ENCODE measurements around the gene SWI5. TPM values are rescaled to one million over a fixed set of nuclear protein-coding genes. Genes with fewer than 3 reads are reported as not detected.

SWI5 gene
- total and polyA plus RNA-seq, 4 donors: 14.1 to 41.2 (median 25.1) TPM

DNA sequence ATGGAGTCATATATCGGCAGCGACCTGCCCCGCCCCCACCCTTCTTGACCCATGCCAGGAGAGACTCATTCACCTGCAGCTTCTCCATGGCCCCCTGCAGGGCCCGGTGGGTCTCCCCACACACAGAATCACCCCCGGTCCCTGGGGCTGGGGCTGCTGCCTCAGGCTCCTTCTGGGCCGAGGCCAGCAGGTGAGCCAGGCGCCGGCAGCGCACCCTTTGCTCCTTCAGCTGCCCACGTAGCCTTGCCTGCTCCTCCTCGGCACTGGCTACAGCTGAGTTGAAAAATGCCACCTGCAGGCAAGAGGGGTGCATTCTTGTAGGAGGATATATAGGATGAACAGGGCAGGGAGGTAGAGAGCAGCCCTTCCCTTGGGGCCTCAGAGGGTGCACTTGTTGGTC is 18.2 kb upstream of the SWI5 start:
- WGBS (ENCODE audit: insufficient coverage): 92% methylated on average over 11 of the region's 11 CpGs
- Histone ChIP-seq H3K36me3 (ENCODE audit: control insufficient read depth, insufficient read depth, low read length) (peaks cover 95% of the 10 kb centered on the region), H3K4me1 (ENCODE audit: control insufficient read depth, insufficient read depth, low read length) (peaks cover 9% of the 10 kb centered on the region), H3K4me3 (ENCODE audit: low read depth, low read length) (no peak overlapping the region), H3K9me3 (ENCODE audit: control insufficient read depth, insufficient read depth, low read length) (no peaks in the 10 kb centered on the region), H3K27me3 (ENCODE audit: control insufficient read depth, insufficient read depth, low read length) (no peaks in the 10 kb centered on the region), H3K27ac (ENCODE audit: low read depth, low read length) (no peak overlapping the region)
- no peak for DNase-seq (ENCODE audit: low read depth in 4 of 6, low spot score in 6 of 6)

- Histone ChIP-seq H3K4me3 (ENCODE audit: low read depth, low read length) (no peak overlapping the region), H3K4me1 (ENCODE audit: control insufficient read depth, insufficient read depth, low read length) (peaks cover 9% of the 10 kb centered on the region), H3K27ac (ENCODE audit: low read depth, low read length) (no peak overlapping the region), H3K27me3 (ENCODE audit: control insufficient read depth, insufficient read depth, low read length) (no peaks in the 10 kb centered on the region), H3K36me3 (ENCODE audit: control insufficient read depth, insufficient read depth, low read length) (peaks cover 95% of the 10 kb centered on the region), H3K9me3 (ENCODE audit: control insufficient read depth, insufficient read depth, low read length) (no peaks in the 10 kb centered on the region)
- no peak for DNase-seq (ENCODE audit: low read depth in 4 of 6, low spot score in 6 of 6)
- 90% methylated on average over 2 of the region's 6 CpGs for WGBS (ENCODE audit: insufficient coverage)
Observed at GRCh38 chr9:128258326-128258725, 17.8 kb upstream of the SWI5 start.

DNA sequence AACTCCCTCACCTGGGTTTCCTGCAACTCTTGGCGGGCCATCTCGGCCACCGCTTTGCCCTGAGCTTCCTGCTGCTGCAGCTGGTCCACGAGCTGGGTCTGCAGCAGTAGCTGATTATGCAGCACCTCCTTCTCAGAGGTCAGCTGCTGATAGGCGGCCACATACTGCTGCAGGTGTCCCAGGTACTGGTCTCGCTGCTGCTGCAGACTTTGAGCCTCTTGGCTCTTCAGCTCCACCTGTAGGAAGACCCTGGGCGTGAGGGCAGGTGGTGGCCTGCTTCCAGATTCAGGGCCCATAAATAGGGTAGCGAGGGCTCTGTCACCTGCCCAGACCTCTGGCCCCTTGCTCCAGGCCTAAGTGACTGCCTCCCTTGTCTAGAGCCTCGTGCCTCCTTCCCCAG is 16.9 kb upstream of the SWI5 start:
- no peaks in the 10 kb centered on the region for H3K27me3 ChIP-seq (ENCODE audit: control insufficient read depth, insufficient read depth, low read length)
- WGBS (ENCODE audit: insufficient coverage): 86% methylated on average over 9 of the region's 9 CpGs

GRCh38 chr9:128260340-128260739 is 15.7 kb upstream of the SWI5 start:
- Histone ChIP-seq H3K9me3 (ENCODE audit: control insufficient read depth, insufficient read depth, low read length) (no peaks in the 10 kb centered on the region), H3K27me3 (ENCODE audit: control insufficient read depth, insufficient read depth, low read length) (no peaks in the 10 kb centered on the region), H3K27ac (ENCODE audit: low read depth, low read length) (no peak overlapping the region), H3K36me3 (ENCODE audit: control insufficient read depth, insufficient read depth, low read length) (peaks cover 89% of the 10 kb centered on the region), H3K4me3 (ENCODE audit: low read depth, low read length) (no peak overlapping the region), H3K4me1 (ENCODE audit: control insufficient read depth, insufficient read depth, low read length) (peaks cover 3% of the 10 kb centered on the region)
- no peak for DNase-seq (ENCODE audit: low read depth in 4 of 6, low spot score in 6 of 6)
- WGBS (ENCODE audit: insufficient coverage): 91% methylated on average over 17 of the region's 17 CpGs

More for the DNA sequence above, 16.9 kb upstream of the SWI5 start:
- no peaks in the 10 kb centered on the region for H3K9me3 ChIP-seq (ENCODE audit: control insufficient read depth, insufficient read depth, low read length)
- H3K36me3 ChIP-seq (ENCODE audit: control insufficient read depth, insufficient read depth, low read length): peaks cover 92% of the 10 kb centered on the region
- H3K4me3 ChIP-seq (ENCODE audit: low read depth, low read length): no peak overlapping the region
- H3K27ac ChIP-seq (ENCODE audit: low read depth, low read length): no peak overlapping the region
- H3K4me1 ChIP-seq (ENCODE audit: control insufficient read depth, insufficient read depth, low read length): peaks cover 9% of the 10 kb centered on the region
- no peak for DNase-seq (ENCODE audit: low read depth in 4 of 6, low spot score in 6 of 6)

- WGBS (ENCODE audit: insufficient coverage): 100% methylated on average over 1 of the region's 4 CpGs
- no peaks in the 10 kb centered on the region for H3K9me3 ChIP-seq (ENCODE audit: control insufficient read depth, insufficient read depth, low read length)
Observed at GRCh38 chr9:128262687-128263086, 13.4 kb upstream of the SWI5 start.

DNA sequence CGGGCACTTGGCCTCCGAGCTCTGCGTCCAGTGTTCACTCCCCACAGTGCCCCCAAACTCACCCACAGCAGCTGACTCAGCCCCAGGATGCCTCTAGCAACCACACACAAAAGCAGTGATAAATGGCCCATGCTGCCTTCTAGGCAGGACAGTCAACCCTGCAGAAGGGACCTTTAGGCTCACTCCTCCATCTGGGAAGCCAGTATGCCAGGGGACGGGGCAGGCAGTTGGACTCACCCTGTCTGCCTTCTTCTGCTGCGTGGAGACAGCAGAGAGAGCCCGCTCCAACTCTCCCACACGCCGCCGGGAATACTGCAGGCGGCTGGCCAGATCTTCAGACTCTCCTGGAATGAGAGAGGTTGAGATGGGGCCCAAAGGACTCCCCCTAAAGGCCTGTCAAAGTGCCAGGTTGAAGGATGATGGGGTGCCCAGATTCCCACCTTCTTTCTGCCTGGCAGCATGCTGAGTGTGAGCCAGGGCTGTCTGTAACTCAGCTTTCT is 10.7 kb upstream of the SWI5 start:
- peaks cover 72% of the 10 kb centered on the region for H3K36me3 ChIP-seq (ENCODE audit: control insufficient read depth, insufficient read depth, low read length)
- WGBS (ENCODE audit: insufficient coverage): 97% methylated on average over 9 of the region's 10 CpGs
- peaks cover 3% of the 10 kb centered on the region for H3K4me1 ChIP-seq (ENCODE audit: control insufficient read depth, insufficient read depth, low read length)
- no peaks in the 10 kb centered on the region for H3K27me3 ChIP-seq (ENCODE audit: control insufficient read depth, insufficient read depth, low read length)
- H3K27ac ChIP-seq (ENCODE audit: low read depth, low read length): no peak overlapping the region
- no peak for DNase-seq (ENCODE audit: low read depth in 4 of 6, low spot score in 6 of 6)
- no peaks in the 10 kb centered on the region for H3K9me3 ChIP-seq (ENCODE audit: control insufficient read depth, insufficient read depth, low read length)
- H3K4me3 ChIP-seq (ENCODE audit: low read depth, low read length): no peak overlapping the region

More at GRCh38 chr9:128262687-128263086, 13.4 kb upstream of the SWI5 start:
- H3K27ac ChIP-seq (ENCODE audit: low read depth, low read length): no peak overlapping the region
- no peak for DNase-seq (ENCODE audit: low read depth in 4 of 6, low spot score in 6 of 6)
- H3K36me3 ChIP-seq (ENCODE audit: control insufficient read depth, insufficient read depth, low read length): peaks cover 87% of the 10 kb centered on the region
- no peaks in the 10 kb centered on the region for H3K27me3 ChIP-seq (ENCODE audit: control insufficient read depth, insufficient read depth, low read length)
- no peak overlapping the region for H3K4me3 ChIP-seq (ENCODE audit: low read depth, low read length)
- no peaks in the 10 kb centered on the region for H3K4me1 ChIP-seq (ENCODE audit: control insufficient read depth, insufficient read depth, low read length)

DNA sequence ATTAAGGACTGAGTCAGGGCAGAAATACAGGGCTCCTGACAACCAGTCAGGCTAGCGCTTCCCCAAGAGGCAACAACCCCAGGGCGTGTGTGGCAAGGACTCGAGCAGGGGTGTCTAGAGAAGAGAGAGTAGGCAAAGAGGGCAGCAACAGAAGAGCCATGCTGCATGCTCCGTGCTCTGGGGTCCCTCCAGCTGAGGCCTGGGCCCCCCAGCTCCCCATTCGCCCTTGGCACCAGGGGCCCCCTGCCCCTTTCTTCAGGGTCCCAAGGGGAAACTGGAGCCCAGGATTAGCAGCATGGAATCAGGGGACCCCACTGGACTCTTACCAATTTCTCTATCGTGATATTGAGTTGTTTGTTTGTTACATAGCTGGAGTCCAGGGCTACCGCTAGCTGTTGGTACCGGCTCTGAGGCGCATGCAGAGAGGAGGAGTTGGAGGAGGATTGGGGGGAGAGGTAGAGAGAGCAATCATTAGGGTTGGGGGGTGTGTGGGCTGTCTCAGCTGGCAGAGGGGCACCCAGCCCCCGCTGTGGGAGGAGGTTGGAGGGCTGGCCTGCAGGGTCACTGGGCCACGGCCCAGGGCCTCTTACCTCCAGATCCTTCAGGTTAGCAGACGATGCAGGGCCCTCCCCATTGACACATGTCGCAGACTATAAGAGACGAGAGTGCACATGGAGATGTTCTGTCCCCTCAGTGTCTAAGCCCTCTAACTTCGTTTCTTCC is 9.0 kb upstream of the SWI5 start:
- Histone ChIP-seq H3K4me1 (ENCODE audit: control insufficient read depth, insufficient read depth, low read length) (peaks cover 3% of the 10 kb centered on the region), H3K9me3 (ENCODE audit: control insufficient read depth, insufficient read depth, low read length) (no peaks in the 10 kb centered on the region), H3K27ac (ENCODE audit: low read depth, low read length) (no peak overlapping the region), H3K4me3 (ENCODE audit: low read depth, low read length) (no peak overlapping the region), H3K36me3 (ENCODE audit: control insufficient read depth, insufficient read depth, low read length) (peaks cover 68% of the 10 kb centered on the region), H3K27me3 (ENCODE audit: control insufficient read depth, insufficient read depth, low read length) (no peaks in the 10 kb centered on the region)
- 92% methylated on average over 15 of the region's 15 CpGs for WGBS (ENCODE audit: insufficient coverage)
- DNase-seq (ENCODE audit: low read depth in 4 of 6, low spot score in 6 of 6): no peak

DNA sequence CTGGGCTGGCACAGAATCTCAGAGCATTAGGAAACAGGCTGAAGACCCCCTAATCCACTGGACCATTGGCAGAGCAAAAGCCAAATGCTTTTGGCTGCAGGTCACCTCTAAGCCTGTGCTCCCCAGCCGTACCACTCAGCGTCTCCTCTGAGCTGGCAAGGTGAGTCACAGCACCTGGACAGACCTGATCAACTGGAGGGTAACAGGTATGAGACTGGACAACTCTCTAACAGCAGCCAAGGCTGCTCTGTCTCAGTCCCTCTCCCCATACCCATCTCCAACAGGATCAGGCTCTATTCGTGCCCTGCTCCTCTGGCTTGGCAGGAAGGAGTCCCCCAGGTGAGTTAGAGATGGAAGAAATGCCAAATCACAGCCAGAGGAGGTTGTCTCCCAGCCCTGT is 5.0 kb upstream of the SWI5 start:
- H3K27me3 ChIP-seq (ENCODE audit: control insufficient read depth, insufficient read depth, low read length): no peaks in the 10 kb centered on the region
- whole genome bisulfite sequencing (ENCODE audit: insufficient coverage): 100% methylated on average over 2 of the region's 3 CpGs
- no peak for DNase-seq (ENCODE audit: low read depth in 4 of 6, low spot score in 6 of 6)
- no peak overlapping the region for H3K27ac ChIP-seq (ENCODE audit: low read depth, low read length)
- peaks cover 8% of the 10 kb centered on the region for H3K4me1 ChIP-seq (ENCODE audit: control insufficient read depth, insufficient read depth, low read length)
- H3K4me3 ChIP-seq (ENCODE audit: low read depth, low read length): no peak overlapping the region
- no peaks in the 10 kb centered on the region for H3K9me3 ChIP-seq (ENCODE audit: control insufficient read depth, insufficient read depth, low read length)
- peaks cover 49% of the 10 kb centered on the region for H3K36me3 ChIP-seq (ENCODE audit: control insufficient read depth, insufficient read depth, low read length)

- peaks cover 49% of the 10 kb centered on the region for H3K36me3 ChIP-seq (ENCODE audit: control insufficient read depth, insufficient read depth, low read length)
- WGBS (ENCODE audit: insufficient coverage): 81% methylated on average over 3 of the region's 5 CpGs
Observed at GRCh38 chr9:128271512-128271911, 4.6 kb upstream of the SWI5 start.

DNA sequence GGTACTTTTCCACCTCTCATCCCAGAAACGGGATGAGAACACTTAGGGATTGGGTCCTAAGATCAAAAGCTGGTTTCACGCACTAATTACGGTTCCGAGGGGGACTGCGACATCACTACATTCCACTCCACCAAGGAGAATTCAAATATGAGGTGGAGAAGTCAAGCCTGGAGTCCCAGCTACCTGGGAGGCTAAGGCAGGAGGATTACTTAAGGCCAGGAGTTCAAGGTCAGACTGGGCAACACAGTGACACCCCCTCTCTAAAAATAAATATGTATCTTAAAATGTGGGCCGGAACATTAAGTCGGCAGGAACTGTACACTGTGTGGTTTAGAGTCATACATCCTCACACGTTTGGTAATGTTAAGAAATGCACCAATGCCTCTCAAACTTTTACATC is 1.8 kb upstream of the SWI5 start:
- no peak overlapping the region for H3K4me3 ChIP-seq (ENCODE audit: low read depth, low read length)
- no peaks in the 10 kb centered on the region for H3K9me3 ChIP-seq (ENCODE audit: control insufficient read depth, insufficient read depth, low read length)
- H3K27me3 ChIP-seq (ENCODE audit: control insufficient read depth, insufficient read depth, low read length): no peaks in the 10 kb centered on the region
- H3K36me3 ChIP-seq (ENCODE audit: control insufficient read depth, insufficient read depth, low read length): peaks cover 25% of the 10 kb centered on the region
- no CpG with 5 or more reads among the region's 8 CpGs for WGBS (ENCODE audit: insufficient coverage)
- H3K4me1 ChIP-seq (ENCODE audit: control insufficient read depth, insufficient read depth, low read length): peaks cover 19% of the 10 kb centered on the region
- no peak overlapping the region for H3K27ac ChIP-seq (ENCODE audit: low read depth, low read length)
- DNase-seq (ENCODE audit: low read depth in 4 of 6, low spot score in 6 of 6): no peak

More at GRCh38 chr9:128271512-128271911, 4.6 kb upstream of the SWI5 start:
- Histone ChIP-seq H3K27me3 (ENCODE audit: control insufficient read depth, insufficient read depth, low read length) (no peaks in the 10 kb centered on the region), H3K4me1 (ENCODE audit: control insufficient read depth, insufficient read depth, low read length) (peaks cover 9% of the 10 kb centered on the region), H3K27ac (ENCODE audit: low read depth, low read length) (no peak overlapping the region), H3K4me3 (ENCODE audit: low read depth, low read length) (no peak overlapping the region), H3K9me3 (ENCODE audit: control insufficient read depth, insufficient read depth, low read length) (no peaks in the 10 kb centered on the region)
- DNase-seq (ENCODE audit: low read depth in 4 of 6, low spot score in 6 of 6): no peak
